Measurements from ENCODE around the gene ATP7A.

DNA sequence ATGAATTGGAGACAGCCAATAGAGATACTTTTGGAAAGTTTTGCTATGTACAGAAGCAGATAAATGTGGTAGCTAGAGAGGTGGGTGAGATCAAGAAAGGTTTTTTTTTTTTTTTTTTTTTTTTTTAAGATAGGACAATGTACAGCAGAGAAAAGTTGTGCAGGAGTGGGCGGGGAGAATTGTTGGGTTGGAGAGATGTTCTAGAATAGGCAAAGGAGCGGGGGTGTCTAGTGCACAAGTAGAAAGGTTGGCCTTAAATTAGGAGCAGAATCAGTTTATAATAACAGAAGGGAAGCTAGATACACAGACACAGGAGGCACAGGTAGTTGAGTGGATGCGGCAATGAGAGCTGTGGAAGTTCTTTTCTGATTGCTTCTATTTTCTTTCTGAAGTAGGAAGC, 127.4 kb downstream of the ATP7A start:
- TF ChIP-seq, protein P1, sequence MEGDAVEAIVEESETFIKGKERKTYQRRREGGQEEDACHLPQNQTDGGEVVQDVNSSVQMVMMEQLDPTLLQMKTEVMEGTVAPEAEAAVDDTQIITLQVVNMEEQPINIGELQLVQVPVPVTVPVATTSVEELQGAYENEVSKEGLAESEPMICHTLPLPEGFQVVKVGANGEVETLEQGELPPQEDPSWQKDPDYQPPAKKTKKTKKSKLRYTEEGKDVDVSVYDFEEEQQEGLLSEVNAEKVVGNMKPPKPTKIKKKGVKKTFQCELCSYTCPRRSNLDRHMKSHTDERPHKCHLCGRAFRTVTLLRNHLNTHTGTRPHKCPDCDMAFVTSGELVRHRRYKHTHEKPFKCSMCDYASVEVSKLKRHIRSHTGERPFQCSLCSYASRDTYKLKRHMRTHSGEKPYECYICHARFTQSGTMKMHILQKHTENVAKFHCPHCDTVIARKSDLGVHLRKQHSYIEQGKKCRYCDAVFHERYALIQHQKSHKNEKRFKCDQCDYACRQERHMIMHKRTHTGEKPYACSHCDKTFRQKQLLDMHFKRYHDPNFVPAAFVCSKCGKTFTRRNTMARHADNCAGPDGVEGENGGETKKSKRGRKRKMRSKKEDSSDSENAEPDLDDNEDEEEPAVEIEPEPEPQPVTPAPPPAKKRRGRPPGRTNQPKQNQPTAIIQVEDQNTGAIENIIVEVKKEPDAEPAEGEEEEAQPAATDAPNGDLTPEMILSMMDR (IDR thresholded peaks at IDR 0.05), result no peak
- TF ChIP-seq HEYL (CRISPR knock-in tag; IDR thresholded peaks at IDR 0.05), result no peak
- TF ChIP-seq EP300 (IDR thresholded peaks at IDR 0.05), result no peak
- no peak for TF ChIP-seq CHD2 (IDR thresholded peaks at IDR 0.05; ENCODE audit: low read length, partially characterized antibody)
- no peak for TF ChIP-seq ZSCAN20 (CRISPR knock-in tag; IDR thresholded peaks at IDR 0.05)
- TF ChIP-seq POLR2A (IDR thresholded peaks at IDR 0.05; ENCODE audit: low read length), result no peak
- TF ChIP-seq BHLHE40 (IDR thresholded peaks at IDR 0.05; ENCODE audit: low read depth, low read length), result no peak
- TF ChIP-seq SREBF2 (IDR thresholded peaks at IDR 0.05), result no peak
- no peak for TF ChIP-seq MAZ (IDR thresholded peaks at IDR 0.05; ENCODE audit: borderline replicate concordance, low read depth, low read length)
- no peak for TF ChIP-seq ZNF302 (CRISPR knock-in tag; IDR thresholded peaks at IDR 0.05)
- no peak for TF ChIP-seq KDM1A (IDR thresholded peaks at IDR 0.05; ENCODE audit: low read depth)
- no peak for TF ChIP-seq HDAC2 (IDR thresholded peaks at IDR 0.05)
- TF ChIP-seq RAD21 (conservative IDR thresholded peaks at IDR 0.05 in 1 of 2, IDR thresholded peaks at IDR 0.05 in 1 of 2), result no peak
- no peak for TF ChIP-seq RNF2 (IDR thresholded peaks at IDR 0.05; ENCODE audit: borderline replicate concordance, low read depth)
